RWPE2 (cell line): ENCODE data around the gene C1orf21.

Source experiments
- ATAC-seq: fragments of 200-7000 bp; cut with Tn5 transposase; 3 replicates; pipeline ENCODE4 v1.9.1; 2021; ENCODE audit warnings: low read depth
- DNase-seq: peaks from one replicate; pipeline ENCODE4 v3.0.0-alpha.2; 2020; ENCODE audit warnings: low spot score
- H3K27ac ChIP-seq: fragments of 450-650 bp; 2 replicates; pipeline ENCODE4 v1.5.1; 2017; ENCODE audit warnings: mild to moderate bottlenecking; ENCODE audit not compliant: poor library complexity, severe bottlenecking
- H3K27me3 ChIP-seq: fragments of 250-450 bp; sonication (Bioruptor Pico); 2 replicates; pipeline ENCODE4 v1.5.1; 2021; ENCODE audit warnings: mild to moderate bottlenecking, moderate library complexity; ENCODE audit not compliant: insufficient read depth, poor library complexity, severe bottlenecking
- H3K36me3 ChIP-seq: fragments of 250-450 bp; sonication (Bioruptor Pico); 2 replicates; pipeline ENCODE4 v1.5.1; 2020; ENCODE audit warnings: low read depth, mild to moderate bottlenecking, moderate library complexity
- H3K4me1 ChIP-seq: fragments of 250-450 bp; sonication (Bioruptor Pico); 2 replicates; pipeline ENCODE4 v1.5.1; 2021; ENCODE audit warnings: mild to moderate bottlenecking, moderate library complexity; ENCODE audit not compliant: insufficient read depth, poor library complexity, severe bottlenecking
- H3K4me3 ChIP-seq: fragments of 250-450 bp; sonication (Bioruptor Pico); 2 replicates; pipeline ENCODE4 v1.5.1; 2021; ENCODE audit warnings: mild to moderate bottlenecking, moderate library complexity; ENCODE audit not compliant: severe bottlenecking
- H3K9me3 ChIP-seq: fragments of 250-450 bp; sonication (Bioruptor Pico); 2 replicates; pipeline ENCODE4 v1.5.1; 2021; ENCODE audit warnings: mild to moderate bottlenecking, moderate library complexity; ENCODE audit not compliant: severe bottlenecking
- CTCF ChIP-seq: fragments of 450-650 bp; IDR thresholded peaks from one replicate; pipeline ENCODE4 v1.5.1; 2017; ENCODE audit warnings: mild to moderate bottlenecking, moderate library complexity; ENCODE audit not compliant: poor library complexity, severe bottlenecking

C1orf21 gene

GRCh38 chr1:184648160-184648855 is 261.5 kb downstream of the C1orf21 start:
- DNase-seq (no peak), ATAC-seq (no peak)
- H3K36me3 ChIP-seq: no peaks in the 10 kb centered on the region
- H3K27me3 ChIP-seq: no peaks in the 10 kb centered on the region
- no peak overlapping the region for H3K27ac ChIP-seq
- no peaks in the 10 kb centered on the region for H3K4me1 ChIP-seq
- H3K9me3 ChIP-seq: no peaks in the 10 kb centered on the region
- no peak overlapping the region for H3K4me3 ChIP-seq
- no peak for TF ChIP-seq CTCF

GRCh38 chr1:184648856-184649201 is 262.0 kb downstream of the C1orf21 start:
- Histone ChIP-seq H3K27me3 (no peaks in the 10 kb centered on the region), H3K4me3 (no peak overlapping the region), H3K27ac (no peak overlapping the region)

GRCh38 chr1:184649451-184649888 is 262.6 kb downstream of the C1orf21 start:
- Histone ChIP-seq H3K4me3 (no peak overlapping the region), H3K27me3 (no peaks in the 10 kb centered on the region), H3K4me1 (no peaks in the 10 kb centered on the region), H3K36me3 (no peaks in the 10 kb centered on the region), H3K27ac (no peak overlapping the region), H3K9me3 (no peaks in the 10 kb centered on the region)
- no peak for DNase-seq
- no peak for TF ChIP-seq CTCF
- ATAC-seq: no peak; the same call in 2 of the 3 replicates

More at GRCh38 chr1:184648856-184649201, 262.0 kb downstream of the C1orf21 start:
- H3K36me3 ChIP-seq: no peaks in the 10 kb centered on the region
- ATAC-seq (no peak), DNase-seq (no peak)
- no peaks in the 10 kb centered on the region for H3K9me3 ChIP-seq
- no peaks in the 10 kb centered on the region for H3K4me1 ChIP-seq
- no peak for TF ChIP-seq CTCF

- Histone ChIP-seq H3K36me3 (no peaks in the 10 kb centered on the region), H3K9me3 (no peaks in the 10 kb centered on the region), H3K4me1 (no peaks in the 10 kb centered on the region), H3K27ac (no peak overlapping the region), H3K27me3 (no peaks in the 10 kb centered on the region), H3K4me3 (no peak overlapping the region)
- ATAC-seq: no peak
- no peak for TF ChIP-seq CTCF
- no peak for DNase-seq
Observed at GRCh38 chr1:184650177-184650866, 263.5 kb downstream of the C1orf21 start.

- Histone ChIP-seq H3K36me3 (no peaks in the 10 kb centered on the region), H3K27ac (no peak overlapping the region), H3K27me3 (no peaks in the 10 kb centered on the region), H3K4me1 (no peaks in the 10 kb centered on the region), H3K4me3 (no peak overlapping the region), H3K9me3 (no peaks in the 10 kb centered on the region)
- DNase-seq: no peak
- no peak for TF ChIP-seq CTCF
- ATAC-seq: no peak
Observed at GRCh38 chr1:184655185-184655584, 268.4 kb downstream of the C1orf21 start.
